Gastrocnemius medialis (tissue), 4 donors: ENCODE data around the gene SERPINB10.

Experiments
- CTCF ChIP-seq, 5 experiments: fragments of 450-650 bp in 3 of 5; fragments of 200-600 bp in 2 of 5; sonication (generic) in 2 of 5; IDR thresholded peaks in 4 of 5; conservative IDR thresholded peaks in 1 of 5; 1 replicate in 4 of 5; 2 replicates in 1 of 5; pipeline ENCODE4 v1.5.1; 2016 to 2019; ENCODE audit warnings: antibody characterized with exemption in 5 of 5, mild to moderate bottlenecking in 3 of 5, moderate library complexity in 3 of 5
- POLR2A ChIP-seq, 2 donors: fragments of 450-650 bp; IDR thresholded peaks; one replicate each; pipeline ENCODE4 v1.6.1; 2017; ENCODE audit warnings: antibody characterized with exemption in 2 of 2, mild to moderate bottlenecking in 2 of 2, moderate library complexity in 2 of 2

DNA sequence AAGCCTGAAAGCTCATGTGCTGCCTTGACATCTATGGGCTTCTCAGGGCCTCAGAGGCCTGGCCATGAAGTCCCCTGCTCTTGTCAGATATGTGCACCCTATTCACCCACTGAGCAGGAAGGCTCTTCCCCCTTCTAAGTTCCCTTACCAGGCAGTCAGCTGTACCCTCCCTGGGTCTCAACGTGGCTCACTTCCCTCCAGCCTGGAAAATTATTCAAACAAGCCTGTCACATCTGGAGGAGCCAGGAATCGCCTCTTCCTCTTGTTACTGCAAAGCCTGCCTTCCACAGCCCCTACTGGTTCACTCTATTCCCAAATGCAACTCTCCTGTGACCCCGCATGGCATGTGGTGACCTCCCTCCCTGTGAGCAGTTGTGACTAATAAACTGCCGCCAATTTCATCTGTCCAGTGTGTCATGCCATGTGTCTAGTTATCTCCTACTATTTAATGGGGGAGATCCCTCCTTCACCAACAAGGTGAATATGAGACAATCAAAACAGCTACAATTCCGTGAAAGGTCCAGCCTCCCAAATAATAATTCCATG, 53.8 kb downstream of the SERPINB10 start:
- no peak for TF ChIP-seq POLR2A (IDR thresholded peaks at IDR 0.05)
- TF ChIP-seq CTCF (IDR thresholded peaks at IDR 0.05 in 4 of 5, conservative IDR thresholded peaks at IDR 0.05 in 1 of 5) = no peak
